ENCODE results near the gene ZFP36L1.
A peak's percentile ranks its signal among the peaks of the same experiment; 100 is the strongest.
"Not testable (repeated sequence)": the region's sequence is repeated elsewhere in the genome, so short reads cannot be mapped to it uniquely, and the experiment has no call there.

ZFP36L1 gene

GRCh38 chr14:68782091-68782981, 10.5 kb downstream of the ZFP36L1 start:
- no peak for DNase-seq

GRCh38 chr14:68781161-68782021, 11.5 kb downstream of the ZFP36L1 start:
- DNase-seq = no peak

- peak; percentile 27 for DNase-seq
These were observed 12.3 kb downstream of the ZFP36L1 start for GRCh38 chr14:68780358-68781160.

- no peak for DNase-seq
These were observed 13.0 kb downstream of the ZFP36L1 start for GRCh38 chr14:68779761-68780323.

GRCh38 chr14:68777644-68778043, 15.2 kb downstream of the ZFP36L1 start:
- no peak for DNase-seq

GRCh38 chr14:68775614-68776126, 17.2 kb downstream of the ZFP36L1 start:
- no peak for DNase-seq

- no peak for DNase-seq
These were observed 17.9 kb downstream of the ZFP36L1 start for GRCh38 chr14:68774771-68775613.

- no peak for DNase-seq
These were observed 20.0 kb downstream of the ZFP36L1 start for GRCh38 chr14:68772761-68773381.

- DNase-seq = peak; percentile 50
These were observed 21.2 kb downstream of the ZFP36L1 start for GRCh38 chr14:68771631-68772030.

- DNase-seq = no peak
These were observed 22.1 kb downstream of the ZFP36L1 start for GRCh38 chr14:68770553-68771286.

- no peak for DNase-seq
These were observed 22.8 kb downstream of the ZFP36L1 start for GRCh38 chr14:68770051-68770450.

- no peak for DNase-seq
These were observed 24.6 kb downstream of the ZFP36L1 start for GRCh38 chr14:68768316-68768715.

GRCh38 chr14:68767248-68767645, 25.6 kb downstream of the ZFP36L1 start:
- DNase-seq = no peak

GRCh38 chr14:68766299-68767247, 26.3 kb downstream of the ZFP36L1 start:
- DNase-seq = no peak

GRCh38 chr14:68763843-68764242, 29.0 kb downstream of the ZFP36L1 start:
- DNase-seq = not testable (repeated sequence)

- no peak for DNase-seq
These were observed 29.7 kb downstream of the ZFP36L1 start for GRCh38 chr14:68762953-68763764.

GRCh38 chr14:68761391-68761790, 31.5 kb downstream of the ZFP36L1 start:
- no peak for DNase-seq

- no peak for DNase-seq
These were observed 32.1 kb downstream of the ZFP36L1 start for GRCh38 chr14:68760761-68761160.

Measured in KG1 (cell line).